ENCODE measurements around the gene AOC3. TPM values are rescaled to one million over a fixed set of nuclear protein-coding genes. Genes with fewer than 3 reads are reported as not detected.

The AOC3 gene
- total and polyA plus RNA-seq, 4 donors: 50.0 to 154 (median 69.2) TPM

DNA sequence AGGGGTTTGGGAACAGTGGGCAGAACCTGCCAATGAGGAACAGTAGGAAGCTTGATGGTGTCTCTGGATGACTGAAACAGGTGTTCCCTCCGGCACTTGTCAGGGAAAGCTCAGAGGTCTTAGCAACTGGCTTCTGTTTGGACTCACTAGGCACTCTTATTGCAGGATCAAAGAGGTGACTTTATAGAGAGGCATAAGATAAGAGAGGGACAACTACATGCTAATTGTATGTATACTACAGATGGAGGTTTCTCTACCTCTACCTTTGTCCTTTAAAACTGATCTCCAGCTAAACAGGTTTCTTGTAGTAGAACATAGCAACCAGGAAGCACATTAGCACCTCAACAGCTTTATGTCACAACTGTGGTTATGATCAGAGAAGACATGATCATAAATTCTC is 44.8 kb upstream of the AOC3 start:
- Histone ChIP-seq H3K27me3 (ENCODE audit: control insufficient read depth in 3 of 3, insufficient read depth in 3 of 3, low read length in 2 of 3) (no peaks in the 10 kb centered on the region), H3K9me3 (ENCODE audit: control insufficient read depth in 4 of 4, insufficient read depth in 3 of 4, low read length in 3 of 4) (no peaks in the 10 kb centered on the region), H3K27ac (ENCODE audit: low read depth in 1 of 2, low read length in 1 of 2) (no peak overlapping the region), H3K4me1 (ENCODE audit: control insufficient read depth in 5 of 5, insufficient read depth in 5 of 5, low read length in 5 of 5) (peaks cover 0 to 8% (median 0%) of the 10 kb centered on the region in 5 donors), H3K4me3 (no peak overlapping the region), H3K9ac (ENCODE audit: insufficient read depth in 1 of 2, low read length in 2 of 2) (no peak overlapping the region), H3K36me3 (ENCODE audit: control insufficient read depth in 4 of 4, insufficient read depth in 4 of 4, low read length in 4 of 4) (peaks cover 0 to 5% (median 4%) of the 10 kb centered on the region in 4 donors)
- DNase-seq (no peak), ATAC-seq (ENCODE audit: insufficient read depth, low FRiP score) (no peak)
- 88 to 94% methylated on average over 1 of the region's 1 CpG for WGBS, 2 donors
- no peak for TF ChIP-seq CTCF (IDR thresholded peaks at IDR 0.05; ENCODE audit: control extremely low read depth, extremely low read depth)

- 23 to 41% methylated on average over 3 of the region's 3 CpGs for WGBS, 2 donors
- Histone ChIP-seq H3K9me3 (ENCODE audit: control insufficient read depth in 4 of 4, insufficient read depth in 3 of 4, low read length in 3 of 4) (no peaks in the 10 kb centered on the region), H3K4me1 (ENCODE audit: control insufficient read depth in 5 of 5, insufficient read depth in 5 of 5, low read length in 5 of 5) (no peaks in the 10 kb centered on the region), H3K9ac (ENCODE audit: insufficient read depth in 1 of 2, low read length in 2 of 2) (no peak overlapping the region), H3K27me3 (ENCODE audit: control insufficient read depth in 3 of 3, insufficient read depth in 3 of 3, low read length in 2 of 3) (no peaks in the 10 kb centered on the region), H3K36me3 (ENCODE audit: control insufficient read depth in 4 of 4, insufficient read depth in 4 of 4, low read length in 4 of 4) (peaks cover 3 to 14% (median 9%) of the 10 kb centered on the region in 4 donors), H3K4me3 (no peak overlapping the region), H3K27ac (ENCODE audit: low read depth in 1 of 2, low read length in 1 of 2) (no peak overlapping the region)
- TF ChIP-seq CTCF (IDR thresholded peaks at IDR 0.05; ENCODE audit: control extremely low read depth, extremely low read depth): no peak
- DNase-seq (no peak), ATAC-seq (ENCODE audit: insufficient read depth, low FRiP score) (no peak)
Measured at GRCh38 chr17:42809250-42809649, 41.7 kb upstream of the AOC3 start.

DNA sequence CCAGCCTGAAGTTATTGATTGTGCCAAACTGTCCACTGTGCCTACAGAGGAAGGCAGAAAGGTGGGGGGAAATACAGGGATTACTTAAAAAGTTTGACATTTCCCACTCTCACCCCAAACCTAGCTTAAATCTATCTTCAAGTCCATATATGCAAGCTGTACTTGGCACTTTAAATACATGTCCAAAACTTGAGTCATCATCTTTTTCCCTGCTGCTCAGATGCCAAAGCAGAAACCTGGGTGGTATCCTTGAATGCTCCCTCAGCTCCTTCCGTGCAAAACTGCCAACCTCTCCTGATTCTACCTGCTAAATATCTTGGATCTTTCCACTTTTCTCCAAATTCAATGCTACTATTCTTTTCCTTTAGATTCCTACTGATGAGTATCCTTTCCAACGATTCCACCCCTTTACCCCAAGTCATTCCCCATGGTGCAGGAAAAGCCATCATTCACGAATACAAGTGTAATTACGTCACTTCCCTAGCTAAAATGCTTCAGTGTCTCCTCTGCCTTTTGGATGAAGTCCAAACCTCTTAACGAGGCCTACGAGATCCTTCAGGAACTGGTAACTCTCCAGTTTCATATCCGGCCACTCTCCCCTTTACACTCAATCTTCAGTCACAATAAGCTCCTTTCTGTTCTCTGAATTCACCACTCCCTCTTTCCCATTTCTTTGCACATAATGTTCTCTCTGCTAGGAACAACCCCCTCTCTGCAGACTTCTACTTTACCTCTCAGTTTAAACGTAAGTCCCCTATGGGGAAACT is 36.2 kb upstream of the AOC3 start:
- Histone ChIP-seq H3K36me3 (ENCODE audit: control insufficient read depth in 4 of 4, insufficient read depth in 4 of 4, low read length in 4 of 4) (peaks cover 27 to 52% (median 36%) of the 10 kb centered on the region in 4 donors), H3K4me3 (no peak overlapping the region), H3K27ac (ENCODE audit: low read depth in 1 of 2, low read length in 1 of 2) (peak overlapping the region in 1 of 2 donors; percentile 76), H3K4me1 (ENCODE audit: control insufficient read depth in 5 of 5, insufficient read depth in 5 of 5, low read length in 5 of 5) (peaks cover 0 to 2% (median 0%) of the 10 kb centered on the region in 5 donors), H3K9me3 (ENCODE audit: control insufficient read depth in 4 of 4, insufficient read depth in 3 of 4, low read length in 3 of 4) (no peaks in the 10 kb centered on the region), H3K27me3 (ENCODE audit: control insufficient read depth in 3 of 3, insufficient read depth in 3 of 3, low read length in 2 of 3) (no peaks in the 10 kb centered on the region), H3K9ac (ENCODE audit: insufficient read depth in 1 of 2, low read length in 2 of 2) (no peak overlapping the region)
- WGBS, 2 donors: 47 to 52% methylated on average over 8 of the region's 8 CpGs
- DNase-seq (peak; percentile 52 to 86 (median 65)), ATAC-seq (ENCODE audit: insufficient read depth, low FRiP score) (peak; percentile 34)
- TF ChIP-seq CTCF (IDR thresholded peaks at IDR 0.05; ENCODE audit: control extremely low read depth, extremely low read depth): no peak

Data from lung (tissue), 12 donors.